H9 (cell line): ENCODE measurements around the gene EEF2K. TPM values are rescaled to one million over a fixed set of nuclear protein-coding genes. Genes with fewer than 3 reads are reported as not detected.

Experiments
- DNase-seq: peaks from one replicate; pipeline ENCODE4 v3.0.0-alpha.2; 2017
- H2AFZ ChIP-seq: one replicate; pipeline ENCODE4 v1.6.1; 2013; ENCODE audit warnings: mild to moderate bottlenecking, low read length, control low read depth, moderate library complexity
- H2AK5ac ChIP-seq: 2 replicates; pipeline ENCODE4 v1.6.1; 2013; ENCODE audit warnings: low read length, control low read depth, mixed read lengths; ENCODE audit not compliant: insufficient read length
- H2BK120ac ChIP-seq: one replicate; pipeline ENCODE4 v1.6.1; 2013; ENCODE audit warnings: low read depth, mild to moderate bottlenecking, low read length, control low read depth, inconsistent platforms; ENCODE audit not compliant: poor library complexity, severe bottlenecking
- H2BK12ac ChIP-seq: 2 replicates; pipeline ENCODE4 v1.6.1; 2013; ENCODE audit warnings: low read length, control low read depth, mixed read lengths, low read depth; ENCODE audit not compliant: insufficient read length
- H2BK15ac ChIP-seq: 2 replicates; pipeline ENCODE4 v1.6.1; 2013; ENCODE audit warnings: low read depth, low read length, control low read depth
- H2BK20ac ChIP-seq: one replicate; pipeline ENCODE4 v1.6.1; 2013; ENCODE audit warnings: low read depth, mild to moderate bottlenecking, low read length, control low read depth, inconsistent platforms; ENCODE audit not compliant: poor library complexity, severe bottlenecking
- H2BK5ac ChIP-seq: 2 replicates; pipeline ENCODE4 v1.6.1; 2013; ENCODE audit warnings: low read length, control low read depth, mixed read lengths; ENCODE audit not compliant: insufficient read length
- H3K14ac ChIP-seq: 2 replicates; pipeline ENCODE4 v1.6.1; 2013; ENCODE audit warnings: low read length, control low read depth; ENCODE audit not compliant: insufficient read depth
- H3K18ac ChIP-seq: 2 replicates; pipeline ENCODE4 v1.6.1; 2013; ENCODE audit warnings: low read depth, mild to moderate bottlenecking, mixed read lengths, low read length, control low read depth; ENCODE audit not compliant: insufficient read length
- H3K23ac ChIP-seq: 2 replicates; pipeline ENCODE4 v1.6.1; 2013; ENCODE audit warnings: low read length, control low read depth, mixed read lengths, low read depth; ENCODE audit not compliant: insufficient read length
- H3K23me2 ChIP-seq: 2 replicates; pipeline ENCODE4 v1.6.1; 2013; ENCODE audit warnings: low read depth, mild to moderate bottlenecking, mixed read lengths, low read length, control low read depth; ENCODE audit not compliant: insufficient read length, poor library complexity, severe bottlenecking
- H3K27ac ChIP-seq: 2 replicates; pipeline ENCODE4 v1.5.1; 2013; ENCODE audit warnings: low read length, control low read depth, mixed read lengths, low read depth; ENCODE audit not compliant: insufficient read length
- H3K27me3 ChIP-seq: 2 replicates; pipeline ENCODE4 v1.6.1; 2013; ENCODE audit warnings: low read length, control low read depth, inconsistent platforms; ENCODE audit not compliant: insufficient read depth
- H3K4ac ChIP-seq: 2 replicates; pipeline ENCODE4 v1.6.1; 2013; ENCODE audit warnings: low read depth, mild to moderate bottlenecking, control low read depth, inconsistent platforms, low read length, moderate library complexity
- H3K4me1 ChIP-seq: 2 replicates; pipeline ENCODE4 v1.6.1; 2013; ENCODE audit warnings: low read length, control low read depth, inconsistent platforms; ENCODE audit not compliant: insufficient read depth
- H3K4me2 ChIP-seq: 2 replicates; pipeline ENCODE4 v1.6.1; 2013; ENCODE audit warnings: low read length, control low read depth, mixed read lengths; ENCODE audit not compliant: insufficient read length, insufficient read depth
- H3K56ac ChIP-seq: 2 replicates; pipeline ENCODE4 v1.6.1; 2013; ENCODE audit warnings: low read depth, mild to moderate bottlenecking, mixed read lengths, low read length, control low read depth; ENCODE audit not compliant: insufficient read length
- H3K79me1 ChIP-seq: 2 replicates; pipeline ENCODE4 v1.6.1; 2013; ENCODE audit warnings: low read depth, mild to moderate bottlenecking, moderate library complexity, low read length, control low read depth, inconsistent platforms; ENCODE audit not compliant: insufficient read depth, poor library complexity, severe bottlenecking
- H3K79me2 ChIP-seq: 2 replicates; pipeline ENCODE4 v1.6.1; 2013; ENCODE audit warnings: low read length, control low read depth, inconsistent platforms; ENCODE audit not compliant: insufficient read depth
- H3K9ac ChIP-seq: 2 replicates; pipeline ENCODE4 v1.6.1; 2013; ENCODE audit warnings: low read length, control low read depth, mixed read lengths; ENCODE audit not compliant: insufficient read length; ENCODE audit errors: extremely low read depth
- H3K9me3 ChIP-seq: one replicate; pipeline ENCODE4 v1.6.1; 2013; ENCODE audit warnings: low read depth, low read length, inconsistent platforms; ENCODE audit not compliant: control insufficient read depth
- H3T11ph ChIP-seq: one replicate; pipeline ENCODE4 v1.6.1; 2013; ENCODE audit warnings: mild to moderate bottlenecking, low read length, control low read depth, inconsistent platforms
- H4K20me1 ChIP-seq: one replicate; pipeline ENCODE4 v1.6.1; 2013; ENCODE audit not compliant: control insufficient read depth, insufficient read length, insufficient read depth
- H4K5ac ChIP-seq: 2 replicates; pipeline ENCODE4 v1.6.1; 2013; ENCODE audit warnings: low read depth, mild to moderate bottlenecking, mixed read lengths, low read length, control low read depth; ENCODE audit not compliant: insufficient read length
- H4K8ac ChIP-seq: replicated peaks from 2 replicates; pipeline ENCODE4 v1.6.1; 2013; ENCODE audit warnings: low read length, control low read depth, mixed read lengths, low read depth; ENCODE audit not compliant: insufficient read length
- H4K91ac ChIP-seq: 2 replicates; pipeline ENCODE4 v1.6.1; 2013; ENCODE audit warnings: low read depth, mild to moderate bottlenecking, moderate library complexity, mixed read lengths, low read length, control low read depth; ENCODE audit not compliant: insufficient read length
- H3K27ac Mint-ChIP-seq, 3 experiments: 2 replicates in 2 of 3; 3 replicates in 1 of 3; pipeline ENCODE4 v1.8.0; 2020 to 2021; ENCODE audit warnings: mixed read lengths in 3 of 3, mild to moderate bottlenecking in 1 of 3, moderate library complexity in 1 of 3
- H3K27me3 Mint-ChIP-seq: 2 replicates; pipeline ENCODE4 v1.8.0; 2021; ENCODE audit warnings: low read depth, mild to moderate bottlenecking, moderate library complexity, mixed read lengths
- H3K36me3 Mint-ChIP-seq, 3 experiments: 2 replicates in 2 of 3; 3 replicates in 1 of 3; pipeline ENCODE4 v1.8.0; 2020 to 2021; ENCODE audit warnings: low read depth in 3 of 3, mixed read lengths in 3 of 3; ENCODE audit not compliant: insufficient read depth in 1 of 3
- H3K4me1 Mint-ChIP-seq, 2 experiments: 2 replicates each; pipeline ENCODE4 v1.8.0; 2020; ENCODE audit warnings: mixed read lengths in 2 of 2
- H3K4me3 Mint-ChIP-seq, 2 experiments: 2 replicates in 1 of 2; 3 replicates in 1 of 2; pipeline ENCODE4 v1.8.0; 2020 to 2021; ENCODE audit warnings: mild to moderate bottlenecking in 2 of 2, mixed read lengths in 2 of 2, moderate library complexity in 1 of 2
- H3K9me3 Mint-ChIP-seq, 2 experiments: 2 replicates in 1 of 2; 3 replicates in 1 of 2; pipeline ENCODE4 v1.8.0; 2020; ENCODE audit warnings: mild to moderate bottlenecking in 2 of 2, mixed read lengths in 2 of 2, moderate library complexity in 1 of 2
- CTCF ChIP-seq: fragments of 200-600 bp; sonication (generic); conservative IDR thresholded peaks from 3 replicates; pipeline ENCODE4 v1.8.0; 2021; ENCODE audit warnings: antibody characterized with exemption, mild to moderate bottlenecking
- WGBS: extraction: QIAGEN DNeasy Blood & Tissue Kit; methylation state at CpG from one replicate; pipeline ENCODE4 v1.1.7; 2013; ENCODE audit warnings: missing lambda C conversion rate, low lambda C conversion rate, mixed read lengths; ENCODE audit not compliant: insufficient read length; ENCODE audit errors: extremely low coverage; 5-methylcytosine and 5-hydroxymethylcytosine counted together
- total RNA-seq: library from RNA; stranded (reverse); gene quantifications from 2 replicates; pipeline ENCODE4 v1.2.1, GENCODE V29; 2021

The EEF2K gene
- total RNA-seq, 1 experiment from 2014 or later: 20.7 TPM

GRCh38 chr16:22222998-22223397 lies 16.9 kb downstream of the EEF2K start:
- H3K27ac Mint-ChIP-seq: no peak overlapping the region
- H3K27me3 Mint-ChIP-seq: no peaks in the 10 kb centered on the region; the same call in 1 of the 2 replicates
- WGBS: no CpG with 5 or more reads among the region's 1 CpG
- no peaks in the 10 kb centered on the region for H3K27me3 ChIP-seq
- TF ChIP-seq CTCF: peak; percentile 23; the same call in 1 of the 3 replicates
- 0 out of 5 replicates have a peak, but pooled peaks cover 0 to 2% of the 10 kb centered on the region in 2 experiments for H3K9me3 Mint-ChIP-seq
- H3K79me2 ChIP-seq: no peaks in the 10 kb centered on the region
- no peak overlapping the region for H3K4ac ChIP-seq
- no peak overlapping the region for H4K91ac ChIP-seq
- no peak overlapping the region for H3K18ac ChIP-seq
- H3K4me3 Mint-ChIP-seq: no peak overlapping the region
- H3K27ac ChIP-seq: no peak overlapping the region
- H2AFZ ChIP-seq: no peak overlapping the region
- H3K4me1 ChIP-seq: peaks cover 3% of the 10 kb centered on the region; the same call in 1 of the 2 replicates
- no peaks in the 10 kb centered on the region for H3K23me2 ChIP-seq
- no peak overlapping the region for H2BK12ac ChIP-seq
- H3K4me1 Mint-ChIP-seq: peaks cover 24 to 25% of the 10 kb centered on the region in 2 experiments
- no peak overlapping the region for H3K14ac ChIP-seq
- no peak overlapping the region for H2BK20ac ChIP-seq
- H3K79me1 ChIP-seq: peaks cover 2% of the 10 kb centered on the region
- no peak overlapping the region for H2AK5ac ChIP-seq
- H4K5ac ChIP-seq: no peak overlapping the region
- no peak overlapping the region for H2BK5ac ChIP-seq
- H2BK120ac ChIP-seq: no peak overlapping the region
- no peaks in the 10 kb centered on the region for H3K9me3 ChIP-seq
- H3T11ph ChIP-seq: no peak overlapping the region
- no peak for DNase-seq
- no peak overlapping the region for H3K4me2 ChIP-seq
- no peak overlapping the region for H2BK15ac ChIP-seq
- H3K56ac ChIP-seq: no peak overlapping the region
- H3K23ac ChIP-seq: no peak overlapping the region
- no peak overlapping the region for H4K8ac ChIP-seq
- no peak overlapping the region for H3K9ac ChIP-seq
- H3K36me3 Mint-ChIP-seq: peaks cover 0 to 3% (median 1%) of the 10 kb centered on the region in 3 experiments; a peak in 3 of 7 replicates
- H4K20me1 ChIP-seq: no peaks in the 10 kb centered on the region
